Thoracic aorta (tissue), 2 donors: ENCODE data around the gene DHTKD1. TPM values are rescaled to one million over a fixed set of nuclear protein-coding genes. Genes with fewer than 3 reads are reported as not detected.

Experiments used
- ATAC-seq: fragments of 150-250 bp; one replicate; pipeline ENCODE4 v1.8.0; 2017; ENCODE audit warnings: low read depth; ENCODE audit not compliant: insufficient number of reproducible peaks, low FRiP score
- DNase-seq: peaks from one replicate; pipeline ENCODE4 v3.0.0-alpha.2; 2020; ENCODE audit warnings: low spot score
- H3K27ac ChIP-seq, 2 donors: fragments of 200-600 bp; sonication (generic); 1 replicate in 1 of 2; 2 replicates in 1 of 2; pipeline ENCODE4 v1.5.1; 2016; ENCODE audit warnings: mild to moderate bottlenecking in 2 of 2, moderate library complexity in 2 of 2
- H3K27me3 ChIP-seq: fragments of 200-600 bp; sonication (generic); replicated peaks from 2 replicates; pipeline ENCODE4 v1.6.0; 2016; ENCODE audit warnings: mild to moderate bottlenecking; ENCODE audit not compliant: insufficient read depth
- H3K36me3 ChIP-seq: fragments of 200-600 bp; sonication (generic); one replicate; pipeline ENCODE4 v1.5.1; 2016
- H3K4me1 ChIP-seq, 2 donors: fragments of 200-600 bp; sonication (generic); 1 replicate in 1 of 2; 2 replicates in 1 of 2; pipeline versions ENCODE4 v1.5.1 to v1.6.0; 2016; ENCODE audit warnings: low read depth in 2 of 2, mild to moderate bottlenecking in 1 of 2; ENCODE audit not compliant: control insufficient read depth in 1 of 2
- H3K4me3 ChIP-seq: fragments of 200-600 bp; sonication (generic); 2 replicates; pipeline ENCODE4 v1.5.1; 2016; ENCODE audit warnings: mild to moderate bottlenecking
- H3K9me3 ChIP-seq: fragments of 200-600 bp; sonication (generic); 2 replicates; pipeline ENCODE4 v1.5.1; 2016
- total RNA-seq, 2 donors: library from RNA; depleted of rRNA; stranded (reverse); fragments of >200 nt; gene quantifications; one replicate each; pipeline versions ENCODE4 v1.1.0 to v1.2.3, GENCODE V29; 2016
- TF ChIP-seq, protein P1 (sequence below): fragments of 200-600 bp; sonication (generic); IDR thresholded peaks from one replicate; pipeline ENCODE4 v1.5.1; 2019; ENCODE audit warnings: antibody characterized with exemption

The DHTKD1 gene, protein sequence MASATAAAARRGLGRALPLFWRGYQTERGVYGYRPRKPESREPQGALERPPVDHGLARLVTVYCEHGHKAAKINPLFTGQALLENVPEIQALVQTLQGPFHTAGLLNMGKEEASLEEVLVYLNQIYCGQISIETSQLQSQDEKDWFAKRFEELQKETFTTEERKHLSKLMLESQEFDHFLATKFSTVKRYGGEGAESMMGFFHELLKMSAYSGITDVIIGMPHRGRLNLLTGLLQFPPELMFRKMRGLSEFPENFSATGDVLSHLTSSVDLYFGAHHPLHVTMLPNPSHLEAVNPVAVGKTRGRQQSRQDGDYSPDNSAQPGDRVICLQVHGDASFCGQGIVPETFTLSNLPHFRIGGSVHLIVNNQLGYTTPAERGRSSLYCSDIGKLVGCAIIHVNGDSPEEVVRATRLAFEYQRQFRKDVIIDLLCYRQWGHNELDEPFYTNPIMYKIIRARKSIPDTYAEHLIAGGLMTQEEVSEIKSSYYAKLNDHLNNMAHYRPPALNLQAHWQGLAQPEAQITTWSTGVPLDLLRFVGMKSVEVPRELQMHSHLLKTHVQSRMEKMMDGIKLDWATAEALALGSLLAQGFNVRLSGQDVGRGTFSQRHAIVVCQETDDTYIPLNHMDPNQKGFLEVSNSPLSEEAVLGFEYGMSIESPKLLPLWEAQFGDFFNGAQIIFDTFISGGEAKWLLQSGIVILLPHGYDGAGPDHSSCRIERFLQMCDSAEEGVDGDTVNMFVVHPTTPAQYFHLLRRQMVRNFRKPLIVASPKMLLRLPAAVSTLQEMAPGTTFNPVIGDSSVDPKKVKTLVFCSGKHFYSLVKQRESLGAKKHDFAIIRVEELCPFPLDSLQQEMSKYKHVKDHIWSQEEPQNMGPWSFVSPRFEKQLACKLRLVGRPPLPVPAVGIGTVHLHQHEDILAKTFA
- 10 to 100 TPM; 12.4 to 14.5 TPM for total RNA-seq

DNA sequence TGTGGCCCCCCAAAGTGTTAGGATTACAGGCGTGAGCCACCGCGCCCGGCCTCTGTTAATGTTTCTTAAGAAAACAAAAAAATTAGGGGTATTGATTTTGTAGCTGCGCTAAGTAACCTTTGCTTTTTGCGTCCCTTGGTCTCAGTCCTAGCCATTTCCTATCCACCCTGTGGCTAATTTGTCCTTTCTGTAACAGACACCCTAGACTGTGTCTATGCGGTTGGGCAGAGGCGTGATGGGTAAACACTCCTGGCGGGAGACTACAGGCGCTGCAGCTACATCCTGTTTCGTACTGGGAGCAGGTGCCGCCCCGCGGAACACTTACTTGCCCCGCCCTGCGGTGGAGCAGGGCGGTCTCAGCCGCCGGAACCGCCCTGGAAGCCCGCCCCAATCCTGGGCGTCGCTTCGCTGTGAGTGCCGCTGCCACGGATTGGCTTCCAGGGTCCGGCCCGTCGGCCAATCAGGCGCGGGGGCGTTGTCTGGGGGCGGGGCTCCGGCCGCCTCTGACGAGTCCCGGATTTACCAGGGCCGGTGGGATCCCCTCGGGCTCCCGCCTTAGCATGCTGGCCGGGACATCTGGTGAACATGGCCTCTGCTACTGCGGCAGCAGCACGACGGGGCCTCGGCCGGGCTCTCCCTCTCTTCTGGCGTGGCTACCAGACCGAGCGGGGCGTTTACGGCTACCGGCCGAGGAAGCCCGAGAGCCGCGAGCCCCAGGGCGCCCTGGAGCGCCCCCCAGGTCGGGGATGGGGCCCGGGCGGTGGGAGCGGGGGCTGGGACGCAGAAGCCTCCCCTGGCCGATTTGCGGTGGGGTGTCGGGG, at the start of gene DHTKD1:
TSS of gene DHTKD1 (plus strand) at position 506 of the 821 bp plus-strand sequence. CDS start at position 586, 80 bp downstream.
- Histone ChIP-seq H3K4me3 (peak within 1 kb of the TSS; percentile 100), H3K36me3 (no peaks in the 10 kb centered on the region), H3K27ac (peak within 1 kb of the TSS; percentile 81 to 85), H3K27me3 (no peaks in the 10 kb centered on the region), H3K9me3 (no peaks in the 10 kb centered on the region), H3K4me1 (peaks cover 7 to 12% of the 10 kb centered on the region in 2 donors)
- ATAC-seq = peak; percentile 98
- TF ChIP-seq, protein P1, sequence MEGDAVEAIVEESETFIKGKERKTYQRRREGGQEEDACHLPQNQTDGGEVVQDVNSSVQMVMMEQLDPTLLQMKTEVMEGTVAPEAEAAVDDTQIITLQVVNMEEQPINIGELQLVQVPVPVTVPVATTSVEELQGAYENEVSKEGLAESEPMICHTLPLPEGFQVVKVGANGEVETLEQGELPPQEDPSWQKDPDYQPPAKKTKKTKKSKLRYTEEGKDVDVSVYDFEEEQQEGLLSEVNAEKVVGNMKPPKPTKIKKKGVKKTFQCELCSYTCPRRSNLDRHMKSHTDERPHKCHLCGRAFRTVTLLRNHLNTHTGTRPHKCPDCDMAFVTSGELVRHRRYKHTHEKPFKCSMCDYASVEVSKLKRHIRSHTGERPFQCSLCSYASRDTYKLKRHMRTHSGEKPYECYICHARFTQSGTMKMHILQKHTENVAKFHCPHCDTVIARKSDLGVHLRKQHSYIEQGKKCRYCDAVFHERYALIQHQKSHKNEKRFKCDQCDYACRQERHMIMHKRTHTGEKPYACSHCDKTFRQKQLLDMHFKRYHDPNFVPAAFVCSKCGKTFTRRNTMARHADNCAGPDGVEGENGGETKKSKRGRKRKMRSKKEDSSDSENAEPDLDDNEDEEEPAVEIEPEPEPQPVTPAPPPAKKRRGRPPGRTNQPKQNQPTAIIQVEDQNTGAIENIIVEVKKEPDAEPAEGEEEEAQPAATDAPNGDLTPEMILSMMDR = peak; percentile 55
- peak; percentile 85 for DNase-seq

DNA sequence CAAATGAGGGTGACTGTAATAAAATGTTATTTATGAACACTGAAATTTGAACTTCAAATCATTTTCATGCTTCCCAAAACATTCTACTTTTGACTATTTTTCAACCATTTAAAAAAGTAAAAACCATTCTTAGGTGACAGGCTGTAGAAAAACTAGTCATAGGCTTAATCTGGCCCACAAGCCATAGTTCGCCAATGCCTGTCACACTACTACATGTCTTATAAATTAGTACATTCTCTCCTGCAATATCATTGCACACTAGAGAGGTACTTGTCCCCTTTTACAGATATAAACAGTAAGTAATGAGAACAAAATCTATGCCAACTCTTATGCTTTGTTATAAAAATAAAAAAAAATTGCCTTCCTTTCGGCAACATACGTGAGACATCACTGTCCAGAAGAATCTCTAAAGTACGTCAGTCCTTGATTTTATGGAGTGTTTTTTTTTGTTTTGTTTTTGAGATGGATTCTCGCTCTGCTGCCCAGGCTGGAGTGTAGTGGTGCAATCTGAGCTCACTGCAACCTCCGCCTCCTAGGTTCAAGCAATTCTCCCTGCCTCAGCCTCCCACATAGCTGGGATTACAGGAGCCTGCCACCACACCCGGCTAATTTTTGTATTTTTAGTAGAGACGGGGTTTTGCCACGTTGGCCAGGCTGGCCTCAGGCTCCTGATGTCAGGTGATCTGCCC, 49.3 kb upstream of the DHTKD1 start:
- peaks cover 3% of the 10 kb centered on the region for H3K36me3 ChIP-seq
- no peak overlapping the region for H3K27ac ChIP-seq
- ATAC-seq = no peak
- H3K27me3 ChIP-seq = no peaks in the 10 kb centered on the region
- TF ChIP-seq, protein P1 = no peak
- H3K4me3 ChIP-seq = no peak overlapping the region
- H3K4me1 ChIP-seq = peaks cover 7 to 29% of the 10 kb centered on the region in 2 donors
- DNase-seq = no peak
- H3K9me3 ChIP-seq = no peaks in the 10 kb centered on the region

DNA sequence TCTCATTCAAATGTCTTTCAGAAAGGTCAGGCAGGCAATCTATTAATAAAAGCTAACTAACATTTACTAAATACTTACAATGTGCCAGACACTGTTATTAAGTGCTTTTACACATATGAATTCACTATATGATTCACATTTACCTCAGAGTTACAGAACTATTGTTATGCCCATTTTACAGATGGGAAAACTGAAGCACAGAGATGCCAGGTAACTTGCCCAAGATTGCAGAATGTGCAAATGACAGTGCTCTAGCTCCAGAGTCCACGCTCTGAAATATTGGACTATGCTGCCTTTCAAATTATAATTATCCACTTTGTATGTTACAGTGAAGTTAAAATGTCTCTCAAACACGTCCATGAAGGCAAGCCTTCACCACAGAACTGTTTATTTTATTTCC, 48.2 kb upstream of the DHTKD1 start:
- TF ChIP-seq, protein P1 = no peak
- Histone ChIP-seq H3K36me3 (peaks cover 3% of the 10 kb centered on the region), H3K9me3 (no peaks in the 10 kb centered on the region), H3K4me3 (no peak overlapping the region), H3K4me1 (peaks cover 7 to 29% of the 10 kb centered on the region in 2 donors), H3K27me3 (no peaks in the 10 kb centered on the region), H3K27ac (no peak overlapping the region)
- no peak for ATAC-seq
- DNase-seq = no peak

DNA sequence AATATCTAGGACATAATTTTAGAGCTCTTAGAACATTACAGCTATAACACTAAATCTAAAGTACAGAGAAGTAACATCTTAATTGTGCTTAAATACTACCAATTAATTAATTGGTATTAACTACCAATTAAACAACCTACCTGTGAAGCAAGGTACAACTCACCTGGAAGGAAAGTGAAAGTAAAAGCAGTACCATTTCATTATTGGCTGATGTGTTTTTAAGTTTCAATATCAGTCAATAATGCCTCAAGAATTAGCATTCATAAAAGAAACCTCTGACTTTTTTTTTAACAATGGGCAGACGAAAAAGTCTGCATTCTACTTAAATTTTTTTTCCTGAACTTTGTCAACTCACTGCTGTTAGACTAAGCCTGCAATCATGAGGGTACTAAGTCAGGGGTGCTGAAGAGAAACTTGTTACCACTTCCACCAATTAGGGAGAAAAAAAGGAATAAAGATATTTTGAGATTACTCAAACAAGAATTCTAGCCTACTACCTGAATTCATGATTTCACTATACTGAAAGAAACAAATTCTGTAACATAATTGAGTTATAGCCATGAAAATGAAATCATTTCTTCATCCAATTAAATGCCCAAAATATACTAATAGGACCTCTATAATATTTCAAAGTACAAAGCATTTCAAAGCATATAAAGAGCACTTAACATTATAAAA, 46.0 kb upstream of the DHTKD1 start:
- Histone ChIP-seq H3K9me3 (no peaks in the 10 kb centered on the region), H3K27me3 (no peaks in the 10 kb centered on the region), H3K4me1 (peaks cover 7 to 29% of the 10 kb centered on the region in 2 donors), H3K27ac (no peak overlapping the region), H3K36me3 (peaks cover 3% of the 10 kb centered on the region), H3K4me3 (no peak overlapping the region)
- ATAC-seq (no peak), DNase-seq (no peak)
- TF ChIP-seq, protein P1 = no peak
